Esophagus (tissue), 2 donors: ENCODE measurements around the gene FOXL3. TPM values are rescaled to one million over a fixed set of nuclear protein-coding genes. Genes with fewer than 3 reads are reported as not detected.
"Not testable (repeated sequence)": the region's sequence is repeated elsewhere in the genome, so short reads cannot be mapped to it uniquely, and the experiment has no call there.

Source experiments
- H3K27ac ChIP-seq, 2 donors: one replicate each; pipeline ENCODE4 v1.5.1; 2013; ENCODE audit warnings: low read depth in 2 of 2, mild to moderate bottlenecking in 2 of 2, inconsistent platforms in 1 of 2, low read length in 1 of 2, moderate library complexity in 1 of 2
- H3K27me3 ChIP-seq, 2 donors: one replicate each; pipeline ENCODE4 v1.6.1; 2013; ENCODE audit warnings: low read length in 2 of 2, control low read depth in 1 of 2, mild to moderate bottlenecking in 1 of 2; ENCODE audit not compliant: insufficient read depth in 2 of 2, control insufficient read depth in 1 of 2
- H3K36me3 ChIP-seq, 2 donors: one replicate each; pipeline ENCODE4 v1.6.1; 2013; ENCODE audit warnings: low read length in 1 of 2; ENCODE audit not compliant: control insufficient read depth in 2 of 2, insufficient read depth in 2 of 2
- H3K4me1 ChIP-seq, 2 donors: one replicate each; pipeline ENCODE4 v1.6.1; 2013; ENCODE audit warnings: low read length in 1 of 2; ENCODE audit not compliant: control insufficient read depth in 2 of 2, insufficient read depth in 2 of 2
- H3K4me3 ChIP-seq, 2 donors: one replicate each; pipeline ENCODE4 v1.5.1; 2013; ENCODE audit warnings: low read length in 2 of 2, mild to moderate bottlenecking in 2 of 2, low read depth in 1 of 2, moderate library complexity in 1 of 2
- H3K9me3 ChIP-seq, 2 donors: one replicate each; pipeline ENCODE4 v1.6.1; 2013; ENCODE audit warnings: mild to moderate bottlenecking in 2 of 2, low read depth in 1 of 2, low read length in 1 of 2, moderate library complexity in 1 of 2; ENCODE audit not compliant: control insufficient read depth in 2 of 2, insufficient read depth in 1 of 2
- WGBS, 2 donors: extraction: QIAGEN DNeasy Blood & Tissue Kit; methylation state at CpG; one replicate each; pipeline ENCODE4 v1.1.7; 2013; 5-methylcytosine and 5-hydroxymethylcytosine counted together
- polyA plus RNA-seq, 2 donors: library from polyadenylated mRNA; stranded (reverse); fragments of 200-250 nt; gene quantifications; one replicate each; pipeline ENCODE4 v1.2.3, GENCODE V29; 2013
- donor health status: healthy with polysubstance abuse.
- donor health status: Bipolar disorder and iron deficiency.

The FOXL3 gene
- polyA plus RNA-seq, 2 donors = not detected

DNA sequence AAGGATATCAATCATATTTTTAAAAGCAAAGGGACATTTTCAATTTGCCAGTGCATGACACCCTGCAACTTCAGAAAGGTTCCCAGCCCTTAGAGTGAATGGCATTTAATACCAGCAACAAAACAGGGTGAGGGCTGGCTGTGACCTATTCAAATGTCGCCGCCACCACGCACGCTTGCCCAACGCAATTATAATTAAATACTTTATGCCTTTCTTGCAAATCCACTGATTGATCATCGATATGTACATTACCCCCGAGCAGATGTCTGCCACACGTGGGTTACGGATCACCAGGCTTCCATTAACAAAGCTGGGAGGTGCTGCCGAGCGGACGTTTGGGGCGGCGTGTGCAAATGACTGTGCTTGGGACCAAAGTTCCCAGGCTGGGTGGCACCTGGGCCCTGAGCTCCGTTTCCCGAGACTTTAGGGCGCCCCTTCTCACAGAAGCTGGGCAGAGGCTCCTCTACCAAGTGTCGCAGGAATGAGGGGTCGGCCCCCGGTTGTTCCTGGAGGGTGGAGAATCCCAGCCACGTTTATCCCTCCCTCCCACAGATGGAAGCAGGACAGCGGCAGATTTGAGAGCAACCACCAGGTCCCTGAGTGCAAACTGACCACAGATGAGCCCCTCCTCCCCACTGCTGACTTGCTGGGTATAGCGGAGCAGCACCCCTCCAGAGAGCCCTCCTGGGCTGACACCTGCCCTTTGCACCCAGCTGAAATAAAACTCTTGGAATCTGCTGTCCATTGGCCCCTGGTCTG is 3.9 kb downstream of the FOXL3 start:
- 67 to 75% methylated on average over 23 of the region's 23 CpGs for WGBS, 2 donors
- Histone ChIP-seq H3K27ac (no peak overlapping the region), H3K4me3 (no peak overlapping the region), H3K27me3 (peaks cover 8 to 15% of the 10 kb centered on the region in 2 donors), H3K36me3 (no peaks in the 10 kb centered on the region), H3K4me1 (peaks cover 0 to 7% of the 10 kb centered on the region in 2 donors), H3K9me3 (no peaks in the 10 kb centered on the region)

DNA sequence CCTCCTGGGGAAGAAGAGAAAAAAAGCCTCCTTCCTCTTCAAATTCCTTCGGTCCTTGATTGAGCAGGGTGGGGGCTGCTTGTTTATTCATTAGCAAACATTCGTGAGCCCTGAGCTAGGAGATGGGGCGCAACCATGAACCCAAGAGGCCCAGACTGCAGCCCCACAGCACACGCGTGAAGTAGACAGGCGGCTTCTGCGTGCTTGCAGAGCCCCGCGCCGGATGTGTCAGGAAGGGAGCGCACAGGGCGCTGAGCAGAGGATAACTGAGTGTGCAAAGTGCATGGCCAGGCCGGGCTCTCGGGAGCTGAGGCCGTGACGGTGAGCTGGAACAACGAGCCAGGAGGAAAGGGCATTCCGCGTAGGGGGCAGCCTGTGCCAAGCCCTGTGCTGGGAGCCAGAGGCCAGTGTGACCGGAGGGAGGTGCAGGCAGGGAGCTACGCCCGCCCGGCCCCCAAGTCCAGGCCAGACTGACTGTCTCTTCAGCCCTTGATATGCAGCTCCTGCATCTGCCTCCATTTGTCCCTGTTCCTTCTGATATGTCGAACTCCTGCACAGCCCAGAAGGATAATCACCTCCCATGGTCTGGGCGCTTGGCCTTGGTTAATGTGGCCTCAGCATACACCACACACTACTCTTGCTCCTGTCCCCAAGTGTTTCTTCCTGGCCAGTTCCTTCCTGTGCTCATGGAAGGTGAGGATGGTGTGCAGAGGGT is 4.6 kb downstream of the FOXL3 start:
- Histone ChIP-seq H3K27me3 (peaks cover 8 to 10% of the 10 kb centered on the region in 2 donors), H3K4me1 (peaks cover 0 to 7% of the 10 kb centered on the region in 2 donors), H3K9me3 (no peaks in the 10 kb centered on the region), H3K4me3 (no peak overlapping the region), H3K27ac (no peak overlapping the region), H3K36me3 (no peaks in the 10 kb centered on the region)
- 78 to 85% methylated on average over 25 of the region's 25 CpGs for WGBS, 2 donors

DNA sequence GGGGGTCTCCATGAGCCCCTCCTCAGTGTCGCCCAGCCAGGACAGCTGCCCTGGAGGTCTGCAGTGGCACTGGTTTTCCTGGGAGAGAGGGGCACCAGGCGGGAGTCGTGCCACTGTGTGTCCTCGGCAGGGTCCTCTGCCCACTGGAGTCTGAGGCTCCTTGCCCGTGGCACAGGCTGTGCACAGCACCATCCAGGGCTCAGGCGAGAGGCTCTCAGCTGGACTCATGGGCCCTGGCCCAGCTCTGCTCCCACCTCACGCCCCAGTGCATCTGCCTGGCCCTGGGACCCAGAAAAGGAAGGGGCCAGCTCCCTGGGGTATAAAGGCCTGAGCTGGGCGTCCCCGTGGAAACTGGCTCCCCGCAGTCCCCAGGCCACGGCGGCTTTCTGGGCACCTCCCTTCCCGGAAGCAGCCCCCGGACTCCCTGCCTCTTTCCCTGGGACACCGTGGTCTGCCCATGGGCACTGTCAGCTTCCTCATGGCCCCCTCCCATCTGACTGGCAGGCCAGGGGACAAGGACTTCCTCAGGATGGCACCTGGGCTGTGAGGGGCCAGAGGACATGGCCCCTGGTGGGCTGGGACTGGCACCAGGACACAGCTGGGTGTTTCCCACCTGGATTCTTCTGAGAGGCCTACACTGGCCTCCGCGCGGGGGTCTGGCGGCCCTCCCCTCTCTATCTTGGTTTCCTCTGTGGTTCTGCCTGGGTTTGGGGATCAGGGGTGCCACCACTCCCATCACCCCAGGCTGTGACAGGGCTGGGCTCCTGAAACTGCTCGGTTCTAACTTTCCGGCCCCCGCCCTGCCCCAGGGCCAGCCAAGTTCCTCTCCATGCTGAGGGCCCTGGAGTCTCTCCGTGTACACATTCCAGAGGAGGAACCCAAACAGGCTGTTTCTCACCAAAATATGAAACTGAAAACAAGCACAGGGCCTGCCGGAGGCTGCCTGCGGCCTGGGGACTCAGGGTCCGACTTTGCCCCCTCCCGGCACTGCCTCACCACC is 5.5 kb downstream of the FOXL3 start:
- Histone ChIP-seq H3K9me3 (no peaks in the 10 kb centered on the region), H3K27ac (no peak overlapping the region), H3K4me1 (peaks cover 0 to 5% of the 10 kb centered on the region in 2 donors), H3K27me3 (peaks cover 1 to 8% of the 10 kb centered on the region in 2 donors), H3K36me3 (no peaks in the 10 kb centered on the region), H3K4me3 (no peak overlapping the region)
- 71 to 77% methylated on average over 27 of the region's 27 CpGs for WGBS, 2 donors

DNA sequence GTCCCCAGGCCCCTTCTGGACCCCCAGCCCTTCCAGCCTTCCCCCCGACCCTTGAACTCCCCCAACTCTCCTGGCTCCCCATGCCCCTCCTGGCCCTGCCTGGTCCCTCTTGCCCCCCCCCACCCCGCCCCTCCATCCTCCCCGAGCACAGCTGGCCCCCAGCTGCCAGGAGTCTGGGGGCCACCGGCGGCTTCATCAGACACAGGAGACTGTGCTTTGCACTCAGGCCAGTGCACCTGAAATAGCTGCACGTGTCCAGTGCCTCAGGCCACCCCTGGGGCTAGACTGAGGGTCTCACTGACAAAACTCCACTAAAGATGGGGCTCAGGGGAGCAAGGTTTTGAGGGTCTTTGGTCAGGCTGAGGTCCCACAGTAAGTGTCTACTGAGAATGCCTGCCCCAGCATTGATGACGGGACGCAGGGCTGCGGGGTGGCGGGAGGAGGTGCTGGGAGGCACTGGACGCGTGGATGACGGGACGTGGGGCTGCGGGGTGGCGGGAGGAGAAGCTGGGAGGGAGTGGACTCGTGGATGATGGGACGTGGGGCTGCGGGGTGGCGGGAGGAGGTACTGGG is 6.5 kb downstream of the FOXL3 start:
- Histone ChIP-seq H3K27me3 (peaks cover 0 to 4% of the 10 kb centered on the region in 2 donors), H3K4me3 (no peak overlapping the region), H3K4me1 (peaks cover 0 to 3% of the 10 kb centered on the region in 2 donors), H3K9me3 (no peaks in the 10 kb centered on the region), H3K27ac (no peak overlapping the region), H3K36me3 (no peaks in the 10 kb centered on the region)
- 84 to 87% methylated on average over 17 to 20 of the region's 20 CpGs for WGBS, 2 donors

DNA sequence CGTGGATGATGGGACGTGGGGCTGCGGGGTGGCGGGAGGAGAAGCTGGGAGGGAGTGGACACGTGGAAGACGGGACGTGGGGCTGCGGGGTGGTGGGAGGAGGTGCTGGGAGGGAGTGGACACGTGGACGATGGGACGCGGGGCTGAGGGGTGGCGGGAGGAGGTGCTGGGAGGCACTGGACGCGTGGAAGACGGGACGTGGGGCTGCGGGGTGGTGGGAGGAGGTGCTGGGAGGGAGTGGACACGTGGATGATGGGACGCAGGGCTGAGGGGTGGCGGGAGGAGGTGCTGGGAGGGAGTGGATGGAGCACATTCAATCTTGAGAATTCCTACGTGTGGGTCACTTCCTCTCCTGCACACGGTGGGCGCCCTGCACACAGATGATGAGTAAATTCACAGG is 7.2 kb downstream of the FOXL3 start:
- H3K9me3 ChIP-seq, H3K4me1 ChIP-seq, H3K36me3 ChIP-seq, H3K4me3 ChIP-seq, H3K27ac ChIP-seq, H3K27me3 ChIP-seq: not testable (repeated sequence)
- WGBS, 2 donors = 84% methylated on average over 18 to 24 of the region's 24 CpGs

DNA sequence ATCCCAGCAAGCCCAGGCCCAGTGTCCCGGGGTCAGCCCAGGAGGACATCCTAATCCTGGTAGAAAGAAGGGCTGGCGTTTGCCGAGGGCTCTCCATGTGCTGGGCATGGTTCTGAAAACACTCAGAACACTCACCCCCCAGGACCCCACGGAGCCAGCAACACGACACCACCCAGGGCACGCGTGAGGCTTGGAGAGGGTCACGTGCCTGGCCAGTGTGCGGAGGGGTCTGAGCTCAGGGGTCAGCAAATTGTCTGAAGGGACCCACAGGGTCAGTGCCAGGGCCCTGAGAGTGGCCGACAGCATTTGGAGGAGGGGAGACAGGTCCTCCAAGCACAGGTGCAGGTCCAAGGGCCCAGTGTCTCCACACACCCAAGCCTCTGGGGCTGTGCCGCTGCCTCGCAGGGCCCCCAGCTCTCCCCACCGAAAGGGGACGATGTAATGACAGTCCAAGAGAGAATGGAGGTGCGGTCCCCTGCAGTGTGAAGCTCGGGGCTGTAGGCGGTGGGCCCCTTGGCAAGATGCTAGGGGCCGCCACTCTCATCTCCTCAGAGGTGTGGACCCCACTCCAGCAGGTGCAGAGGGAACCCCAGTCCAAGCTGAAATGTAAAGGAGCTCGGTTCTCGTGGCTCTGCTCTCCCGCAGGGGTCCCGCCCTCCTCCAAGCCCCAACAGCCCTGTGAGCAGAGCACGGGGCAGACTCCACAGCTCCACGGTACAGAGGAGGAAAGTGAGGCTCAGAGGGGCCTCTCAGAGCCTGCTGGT is 7.8 kb downstream of the FOXL3 start:
- Histone ChIP-seq H3K9me3 (no peaks in the 10 kb centered on the region), H3K36me3 (no peaks in the 10 kb centered on the region), H3K27me3 (no peaks in the 10 kb centered on the region), H3K4me1 (peaks cover 0 to 3% of the 10 kb centered on the region in 2 donors), H3K4me3 (no peak overlapping the region), H3K27ac (no peak overlapping the region)
- whole genome bisulfite sequencing, 2 donors = 78 to 82% methylated on average over 23 to 24 of the region's 24 CpGs

DNA sequence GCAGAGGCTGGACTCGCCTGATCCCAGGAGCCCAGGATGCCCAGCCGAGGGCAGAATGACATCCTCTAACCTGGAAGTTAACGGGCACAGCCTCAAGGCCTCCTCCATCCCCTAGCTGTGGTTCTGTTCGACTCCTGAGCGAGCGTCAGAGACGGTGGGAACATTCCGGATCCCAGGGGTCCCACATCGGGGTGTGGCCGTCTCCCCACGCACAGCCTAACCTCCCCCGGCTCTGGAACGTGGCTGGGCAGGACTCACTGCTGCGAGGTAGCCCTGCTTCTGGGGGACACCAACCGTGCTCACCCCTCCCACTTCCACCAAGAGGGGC is 8.4 kb downstream of the FOXL3 start:
- Histone ChIP-seq H3K4me1 (peaks cover 0 to 3% of the 10 kb centered on the region in 2 donors), H3K36me3 (no peaks in the 10 kb centered on the region), H3K27me3 (no peaks in the 10 kb centered on the region), H3K4me3 (no peak overlapping the region), H3K9me3 (no peaks in the 10 kb centered on the region), H3K27ac (no peak overlapping the region)
- 80 to 84% methylated on average over 15 of the region's 15 CpGs for WGBS, 2 donors

DNA sequence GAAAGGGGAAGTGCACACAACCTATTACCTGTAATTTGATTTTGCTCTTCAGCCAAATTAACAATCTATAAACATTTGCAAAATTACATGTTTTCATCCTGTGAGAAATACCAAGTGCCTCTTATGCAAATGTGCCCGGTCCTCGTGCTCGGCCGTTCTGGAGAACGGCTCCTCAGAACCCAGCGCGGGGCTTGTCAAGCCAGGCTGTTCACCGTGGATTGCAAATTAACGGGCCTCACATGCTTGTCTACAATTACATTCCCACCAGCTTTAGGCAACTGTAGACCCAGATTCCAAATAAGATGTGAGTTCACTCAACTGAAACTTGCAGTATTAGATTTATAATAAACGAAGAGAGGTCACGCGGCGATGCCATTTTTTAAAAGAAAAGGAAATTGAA is 8.8 kb downstream of the FOXL3 start:
- WGBS, 2 donors = 78 to 87% methylated on average over 13 of the region's 13 CpGs
- Histone ChIP-seq H3K27me3 (no peaks in the 10 kb centered on the region), H3K4me1 (peaks cover 0 to 3% of the 10 kb centered on the region in 2 donors), H3K9me3 (no peaks in the 10 kb centered on the region), H3K4me3 (no peak overlapping the region), H3K27ac (no peak overlapping the region), H3K36me3 (no peaks in the 10 kb centered on the region)
